ENCODE data around the gene GPR161.

GRCh38 chr1:168105846-168106245 is 30.9 kb downstream of the GPR161 start:
- no peak for TF ChIP-seq CTCF (IDR thresholded peaks at IDR 0.05)
- no peak for TF ChIP-seq EP300 (IDR thresholded peaks at IDR 0.05; ENCODE audit: low read depth)
- TF ChIP-seq POLR2A (IDR thresholded peaks at IDR 0.05), result no peak
- TF ChIP-seq POLR2AphosphoS5 (IDR thresholded peaks at IDR 0.05), result no peak
